CD4-positive, CD25-positive, alpha-beta regulatory T cell (primary cell): ENCODE measurements around the gene MAST4. TPM values are rescaled to one million over a fixed set of nuclear protein-coding genes. Genes with fewer than 3 reads are reported as not detected.

Experiments used
- ATAC-seq, 2 donors: fragments of 150-1000 bp; cut with Tn5 transposase; one replicate each; pipeline ENCODE4 v1.10.0; 2021; ENCODE audit warnings: low read depth in 2 of 2, moderate number of reproducible peaks in 2 of 2, moderate library complexity in 1 of 2
- DNase-seq, 3 donors: peaks; one replicate each; pipeline versions ENCODE4 v3.0.0 to v3.0.0-alpha.2; 2012 to 2022; ENCODE audit warnings: mixed read lengths in 1 of 3
- H3K27ac ChIP-seq: one replicate; pipeline ENCODE4 v1.7.0; 2013; ENCODE audit warnings: mild to moderate bottlenecking, low read length; ENCODE audit not compliant: insufficient read depth, poor library complexity, severe bottlenecking
- H3K27me3 ChIP-seq: one replicate; pipeline ENCODE4 v1.7.0; 2013; ENCODE audit warnings: low read length; ENCODE audit not compliant: control insufficient read depth, insufficient read depth
- H3K36me3 ChIP-seq: one replicate; pipeline ENCODE4 v1.7.0; 2013; ENCODE audit warnings: mild to moderate bottlenecking, low read length, moderate library complexity; ENCODE audit not compliant: control insufficient read depth, insufficient read depth
- H3K4me1 ChIP-seq: 2 replicates; pipeline ENCODE4 v1.7.0; 2013; ENCODE audit warnings: mild to moderate bottlenecking, low read length; ENCODE audit not compliant: insufficient read depth, control insufficient read depth, poor library complexity, severe bottlenecking
- H3K4me3 ChIP-seq: one replicate; pipeline ENCODE4 v1.7.0; 2013; ENCODE audit warnings: low read depth, mild to moderate bottlenecking, low read length, moderate library complexity
- H3K9me3 ChIP-seq, 2 experiments: 1 replicate in 1 of 2; 2 replicates in 1 of 2; pipeline ENCODE4 v1.7.0; 2013; ENCODE audit warnings: low read length in 2 of 2, mild to moderate bottlenecking in 1 of 2, moderate library complexity in 1 of 2; ENCODE audit not compliant: control insufficient read depth in 2 of 2
- H3K27ac Mint-ChIP-seq, 3 donors: one replicate each; pipeline ENCODE4 v1.8.0; 2020 to 2022; ENCODE audit warnings: mild to moderate bottlenecking in 3 of 3, mixed read lengths in 3 of 3, moderate library complexity in 2 of 3
- H3K27me3 Mint-ChIP-seq: one replicate; pipeline ENCODE4 v1.8.0; 2022; ENCODE audit warnings: mild to moderate bottlenecking, mixed read lengths
- H3K36me3 Mint-ChIP-seq: one replicate; pipeline ENCODE4 v1.8.0; 2020; ENCODE audit warnings: mixed read lengths
- H3K4me1 Mint-ChIP-seq, 4 donors: one replicate each; pipeline ENCODE4 v1.8.0; 2020 to 2022; ENCODE audit warnings: mixed read lengths in 4 of 4, mild to moderate bottlenecking in 1 of 4
- H3K4me3 Mint-ChIP-seq, 4 donors: one replicate each; pipeline ENCODE4 v1.8.0; 2020 to 2022; ENCODE audit warnings: mild to moderate bottlenecking in 4 of 4, mixed read lengths in 4 of 4, moderate library complexity in 3 of 4
- H3K9me3 Mint-ChIP-seq, 7 donors: one replicate each; pipeline ENCODE4 v1.8.0; 2020 to 2022; ENCODE audit warnings: mixed read lengths in 7 of 7, mild to moderate bottlenecking in 3 of 7, moderate library complexity in 2 of 7
- polyA plus RNA-seq, 4 donors: library from polyadenylated mRNA; unstranded; fragments of 300-500 nt; fragmentation: Illumina TruSeq; gene quantifications; one replicate each; pipeline ENCODE4 v1.2.3, GENCODE V29; 2021
- total RNA-seq: library from RNA; stranded (reverse); gene quantifications from one replicate; pipeline ENCODE4 v1.2.3, GENCODE V29; 2022

MAST4 gene
- total and polyA plus RNA-seq, 5 donors from 2014 or later: 11.7 to 54.1 (median 12.7) TPM

- no peaks in the 10 kb centered on the region for H3K27me3 Mint-ChIP-seq
- H3K36me3 ChIP-seq: no peaks in the 10 kb centered on the region
- H3K36me3 Mint-ChIP-seq: peaks cover 14% of the 10 kb centered on the region
- H3K9me3 ChIP-seq: no peaks in the 10 kb centered on the region
- H3K4me3 Mint-ChIP-seq: no peak overlapping the region
- H3K27me3 ChIP-seq: no peaks in the 10 kb centered on the region
- peaks cover 26 to 56% (median 47%) of the 10 kb centered on the region in 4 donors for H3K4me1 Mint-ChIP-seq
- no peak for ATAC-seq
- no peak overlapping the region for H3K27ac ChIP-seq
- H3K27ac Mint-ChIP-seq: no peak overlapping the region
- no peak overlapping the region for H3K4me3 ChIP-seq
- DNase-seq: no peak
- peaks cover 14% of the 10 kb centered on the region for H3K4me1 ChIP-seq
- H3K9me3 Mint-ChIP-seq: no peaks in the 10 kb centered on the region
Measured at GRCh38 chr5:67037171-67037570, 441.0 kb downstream of the MAST4 start.

GRCh38 chr5:67038817-67039603 lies 442.8 kb downstream of the MAST4 start:
- no peak overlapping the region for H3K27ac ChIP-seq
- H3K4me3 ChIP-seq: no peak overlapping the region
- DNase-seq (no peak), ATAC-seq (no peak)
- Mint-ChIP-seq H3K27me3 (no peaks in the 10 kb centered on the region), H3K9me3 (no peaks in the 10 kb centered on the region), H3K36me3 (peaks cover 19% of the 10 kb centered on the region), H3K4me1 (peaks cover 14 to 45% (median 38%) of the 10 kb centered on the region in 4 donors), H3K27ac (peak overlapping the region in 1 of 3 donors; percentile 28), H3K4me3 (no peak overlapping the region)
- peaks cover 3% of the 10 kb centered on the region for H3K4me1 ChIP-seq
- H3K27me3 ChIP-seq: no peaks in the 10 kb centered on the region
- no peaks in the 10 kb centered on the region for H3K36me3 ChIP-seq
- no peaks in the 10 kb centered on the region for H3K9me3 ChIP-seq

GRCh38 chr5:67042176-67043003 lies 446.2 kb downstream of the MAST4 start:
- DNase-seq (no peak), ATAC-seq (no peak)
- H3K9me3 ChIP-seq: no peaks in the 10 kb centered on the region
- Mint-ChIP-seq H3K4me1 (peaks cover 8 to 38% (median 28%) of the 10 kb centered on the region in 4 donors), H3K27me3 (no peaks in the 10 kb centered on the region), H3K36me3 (peaks cover 19% of the 10 kb centered on the region), H3K4me3 (no peak overlapping the region), H3K27ac (no peak overlapping the region), H3K9me3 (no peaks in the 10 kb centered on the region)
- H3K4me3 ChIP-seq: no peak overlapping the region
- no peak overlapping the region for H3K27ac ChIP-seq
- H3K27me3 ChIP-seq: no peaks in the 10 kb centered on the region
- H3K36me3 ChIP-seq: peaks cover 1% of the 10 kb centered on the region
- no peaks in the 10 kb centered on the region for H3K4me1 ChIP-seq

GRCh38 chr5:67043796-67044511 lies 447.8 kb downstream of the MAST4 start:
- H3K9me3 ChIP-seq: no peaks in the 10 kb centered on the region
- no peaks in the 10 kb centered on the region for H3K4me1 ChIP-seq
- no peak overlapping the region for H3K27ac Mint-ChIP-seq
- H3K27me3 ChIP-seq: no peaks in the 10 kb centered on the region
- H3K36me3 Mint-ChIP-seq: peaks cover 19% of the 10 kb centered on the region
- H3K4me3 ChIP-seq: no peak overlapping the region
- no peaks in the 10 kb centered on the region for H3K9me3 Mint-ChIP-seq
- no peaks in the 10 kb centered on the region for H3K27me3 Mint-ChIP-seq
- H3K27ac ChIP-seq: no peak overlapping the region
- no peak for DNase-seq
- peaks cover 8 to 34% (median 29%) of the 10 kb centered on the region in 4 donors for H3K4me1 Mint-ChIP-seq
- no peak for ATAC-seq
- peaks cover 1% of the 10 kb centered on the region for H3K36me3 ChIP-seq
- no peak overlapping the region for H3K4me3 Mint-ChIP-seq

- ATAC-seq: no peak
- H3K27ac ChIP-seq: no peak overlapping the region
- no peaks in the 10 kb centered on the region for H3K27me3 ChIP-seq
- no peak for DNase-seq
- Mint-ChIP-seq H3K4me1 (peaks cover 16 to 47% (median 34%) of the 10 kb centered on the region in 4 donors), H3K27me3 (no peaks in the 10 kb centered on the region), H3K4me3 (no peak overlapping the region), H3K27ac (no peak overlapping the region), H3K36me3 (peaks cover 13% of the 10 kb centered on the region), H3K9me3 (no peaks in the 10 kb centered on the region)
- no peak overlapping the region for H3K4me3 ChIP-seq
- peaks cover 1% of the 10 kb centered on the region for H3K36me3 ChIP-seq
- peaks cover 9% of the 10 kb centered on the region for H3K4me1 ChIP-seq
- H3K9me3 ChIP-seq: no peaks in the 10 kb centered on the region
Measured at GRCh38 chr5:67045816-67046740, 449.9 kb downstream of the MAST4 start.

- Histone ChIP-seq H3K36me3 (peaks cover 1% of the 10 kb centered on the region), H3K27me3 (no peaks in the 10 kb centered on the region), H3K27ac (no peak overlapping the region), H3K4me3 (no peak overlapping the region), H3K9me3 (no peaks in the 10 kb centered on the region), H3K4me1 (peaks cover 9% of the 10 kb centered on the region)
- Mint-ChIP-seq H3K36me3 (peaks cover 5% of the 10 kb centered on the region), H3K4me1 (peaks cover 18 to 55% (median 35%) of the 10 kb centered on the region in 4 donors), H3K27ac (peak overlapping the region in 1 of 3 donors; percentile 74), H3K4me3 (no peak overlapping the region), H3K9me3 (no peaks in the 10 kb centered on the region), H3K27me3 (no peaks in the 10 kb centered on the region)
- ATAC-seq (no peak), DNase-seq (no peak)
Measured at GRCh38 chr5:67047160-67047559, 451.0 kb downstream of the MAST4 start.

GRCh38 chr5:67047616-67048015 lies 451.4 kb downstream of the MAST4 start:
- DNase-seq: no peak

More at GRCh38 chr5:67047616-67048015, 451.4 kb downstream of the MAST4 start:
- H3K36me3 ChIP-seq: peaks cover 1% of the 10 kb centered on the region
- no peak overlapping the region for H3K4me3 ChIP-seq
- Mint-ChIP-seq H3K4me1 (peaks cover 17 to 53% (median 33%) of the 10 kb centered on the region in 4 donors), H3K27ac (peak overlapping the region in 1 of 3 donors; percentile 74), H3K9me3 (no peaks in the 10 kb centered on the region), H3K27me3 (no peaks in the 10 kb centered on the region), H3K4me3 (no peak overlapping the region), H3K36me3 (peaks cover 4% of the 10 kb centered on the region)
- no peak for ATAC-seq
- H3K4me1 ChIP-seq: peaks cover 9% of the 10 kb centered on the region
- H3K27me3 ChIP-seq: no peaks in the 10 kb centered on the region
- H3K9me3 ChIP-seq: no peaks in the 10 kb centered on the region
- H3K27ac ChIP-seq: no peak overlapping the region
